Medulla oblongata (tissue), 1 donor: ENCODE results near the gene BYSL.
A peak's percentile ranks its signal among the peaks of the same experiment; 100 is the strongest.

Experiments used
- DNase-seq: peaks from one replicate; pipeline ENCODE4 v3.0.0-alpha.2; 2015; ENCODE audit errors: extremely low spot score

The BYSL gene

GRCh38 chr6:41920921-41921711, at the start of gene BYSL, which contains the start of gene MED20:
Gene BYSL, plus strand, starts transcription at chr6:41921499. Its CDS starts 64 bp downstream, at chr6:41921563.
Gene MED20, minus strand, starts transcription at chr6:41921139. Its CDS starts 121 bp downstream, at chr6:41921018.
- peak; percentile 98 for DNase-seq

GRCh38 chr6:41871691-41872090, 49.6 kb upstream of the BYSL start:
- no peak for DNase-seq

GRCh38 chr6:41872147-41872546, 49.2 kb upstream of the BYSL start:
- no peak for DNase-seq

- no peak for DNase-seq
These were observed 46.6 kb upstream of the BYSL start for GRCh38 chr6:41874741-41875140.

- DNase-seq: no peak
These were observed 44.1 kb upstream of the BYSL start for GRCh38 chr6:41877051-41877680.

GRCh38 chr6:41878246-41878645, 43.1 kb upstream of the BYSL start:
- DNase-seq: no peak

- DNase-seq: no peak
These were observed 42.3 kb upstream of the BYSL start for GRCh38 chr6:41878961-41879405.

GRCh38 chr6:41881506-41881905, 39.8 kb upstream of the BYSL start:
- DNase-seq: no peak

- DNase-seq: no peak
These were observed 36.3 kb upstream of the BYSL start for GRCh38 chr6:41884957-41885356.

- no peak for DNase-seq
These were observed 35.4 kb upstream of the BYSL start for GRCh38 chr6:41885930-41886329.

GRCh38 chr6:41887331-41887751, 34.0 kb upstream of the BYSL start:
- no peak for DNase-seq

- DNase-seq: no peak
These were observed 28.3 kb upstream of the BYSL start for GRCh38 chr6:41892921-41893564.

GRCh38 chr6:41894366-41895299, 26.7 kb upstream of the BYSL start:
- DNase-seq: peak; percentile 27

GRCh38 chr6:41895300-41896233, 25.7 kb upstream of the BYSL start, which contains the start of gene USP49:
Gene USP49, minus strand, starts transcription at chr6:41895375. Its CDS starts 88,392 bp downstream, at chr6:41806983.
- peak; percentile 91 for DNase-seq

GRCh38 chr6:41896281-41896680, 25.0 kb upstream of the BYSL start:
- DNase-seq: no peak

GRCh38 chr6:41900861-41901260, 20.4 kb upstream of the BYSL start:
- no peak for DNase-seq

- DNase-seq: no peak
These were observed 19.3 kb upstream of the BYSL start for GRCh38 chr6:41901882-41902519.

GRCh38 chr6:41909727-41910126, 11.6 kb upstream of the BYSL start:
- DNase-seq: no peak

- no peak for DNase-seq
These were observed 7.0 kb upstream of the BYSL start for GRCh38 chr6:41914343-41914742.
